Ovary (tissue), 3 donors: ENCODE results near the gene FBXL4.

ENCODE experiments used
- CTCF ChIP-seq, 3 donors: fragments of 450-650 bp in 2 of 3; fragments of 200-600 bp in 1 of 3; IDR thresholded peaks; one replicate each; pipeline versions ENCODE4 v1.5.1 to v1.8.0; 2016 to 2022; ENCODE audit warnings: antibody characterized with exemption in 3 of 3, mild to moderate bottlenecking in 1 of 3
- POLR2A ChIP-seq: fragments of 450-650 bp; IDR thresholded peaks from one replicate; pipeline ENCODE4 v1.6.1; 2017; ENCODE audit warnings: antibody characterized with exemption, mild to moderate bottlenecking, moderate library complexity
- donor health status: DM: no; HTN: no; CAD: no.

GRCh38 chr6:98942263-98942803, 5.4 kb downstream of the FBXL4 start:
- TF ChIP-seq POLR2A (no peak), CTCF (IDR thresholded peaks at IDR 0.05) (no peak)
